Fibroblast of lung (primary cell): ENCODE measurements around the gene ACBD6.

Source experiments
- CTCF ChIP-seq, 2 donors: IDR thresholded peaks in 1 of 2; conservative IDR thresholded peaks in 1 of 2; 1 replicate in 1 of 2; 2 replicates in 1 of 2; pipeline ENCODE4 v1.5.1; 2011 to 2012; ENCODE audit warnings: low read length in 2 of 2, control low read depth in 1 of 2, inconsistent platforms in 1 of 2, low read depth in 1 of 2, mild to moderate bottlenecking in 1 of 2
- EZH2 ChIP-seq: IDR thresholded peaks from 2 replicates; pipeline ENCODE4 v1.5.1; 2012; ENCODE audit warnings: low read length, control low read depth, mild to moderate bottlenecking; ENCODE audit errors: missing control alignments

GRCh38 chr1:180402551-180402950, 99.8 kb downstream of the ACBD6 start:
- TF ChIP-seq CTCF (conservative IDR thresholded peaks at IDR 0.05 in 1 of 2, IDR thresholded peaks at IDR 0.05 in 1 of 2; ENCODE audit: low read depth in 1 of 2, low read length in 2 of 2) (no peak), EZH2 (no peak)
